Measurements from ENCODE around the gene TST. TPM values are rescaled to one million over a fixed set of nuclear protein-coding genes. Genes with fewer than 3 reads are reported as not detected.

The TST gene
- total and polyA plus RNA-seq, 4 donors: 30.2 to 107 (median 56.7) TPM

- TF ChIP-seq CTCF (IDR thresholded peaks at IDR 0.05; ENCODE audit: control extremely low read depth, extremely low read depth): no peak
- Histone ChIP-seq H3K27ac (ENCODE audit: low read depth in 1 of 2, low read length in 1 of 2) (no peak overlapping the region), H3K4me1 (ENCODE audit: control insufficient read depth in 5 of 5, insufficient read depth in 5 of 5, low read length in 5 of 5) (peaks cover 0 to 35% (median 18%) of the 10 kb centered on the region in 5 donors), H3K9me3 (ENCODE audit: control insufficient read depth in 4 of 4, insufficient read depth in 3 of 4, low read length in 3 of 4) (no peaks in the 10 kb centered on the region), H3K4me3 (no peak overlapping the region), H3K9ac (ENCODE audit: insufficient read depth in 1 of 2, low read length in 2 of 2) (no peak overlapping the region), H3K36me3 (ENCODE audit: control insufficient read depth in 4 of 4, insufficient read depth in 4 of 4, low read length in 4 of 4) (peaks cover 0 to 10% (median 0%) of the 10 kb centered on the region in 4 donors), H3K27me3 (ENCODE audit: control insufficient read depth in 3 of 3, insufficient read depth in 3 of 3, low read length in 2 of 3) (no peaks in the 10 kb centered on the region)
- DNase-seq (no peak), ATAC-seq (ENCODE audit: insufficient read depth, low FRiP score) (no peak)
- 87 to 92% methylated on average over 10 of the region's 10 CpGs for WGBS, 2 donors
Observed at GRCh38 chr22:37017356-37017755, 1.9 kb downstream of the TST start.

- H3K9me3 ChIP-seq (ENCODE audit: control insufficient read depth in 4 of 4, insufficient read depth in 3 of 4, low read length in 3 of 4): no peaks in the 10 kb centered on the region
- H3K4me3 ChIP-seq: no peak overlapping the region
- 89 to 94% methylated on average over 14 of the region's 14 CpGs for WGBS, 2 donors
- H3K27ac ChIP-seq (ENCODE audit: low read depth in 1 of 2, low read length in 1 of 2): no peak overlapping the region
- H3K27me3 ChIP-seq (ENCODE audit: control insufficient read depth in 3 of 3, insufficient read depth in 3 of 3, low read length in 2 of 3): no peaks in the 10 kb centered on the region
- DNase-seq: peak in 2 of 3 donors; percentile 14 to 46
- ATAC-seq (ENCODE audit: insufficient read depth, low FRiP score): no peak
- no peak overlapping the region for H3K9ac ChIP-seq (ENCODE audit: insufficient read depth in 1 of 2, low read length in 2 of 2)
- no peak for TF ChIP-seq CTCF (IDR thresholded peaks at IDR 0.05; ENCODE audit: control extremely low read depth, extremely low read depth)
- peaks cover 0 to 10% (median 0%) of the 10 kb centered on the region in 4 donors for H3K36me3 ChIP-seq (ENCODE audit: control insufficient read depth in 4 of 4, insufficient read depth in 4 of 4, low read length in 4 of 4)
- peaks cover 0 to 33% (median 18%) of the 10 kb centered on the region in 5 donors for H3K4me1 ChIP-seq (ENCODE audit: control insufficient read depth in 5 of 5, insufficient read depth in 5 of 5, low read length in 5 of 5)
Observed at GRCh38 chr22:37016134-37016910, 2.9 kb downstream of the TST start.

- Histone ChIP-seq H3K27ac (ENCODE audit: low read depth in 1 of 2, low read length in 1 of 2) (no peak overlapping the region), H3K36me3 (ENCODE audit: control insufficient read depth in 4 of 4, insufficient read depth in 4 of 4, low read length in 4 of 4) (peaks cover 0 to 10% (median 0%) of the 10 kb centered on the region in 4 donors)
Observed at GRCh38 chr22:37015587-37015878, 3.7 kb downstream of the TST start.

More at GRCh38 chr22:37015587-37015878, 3.7 kb downstream of the TST start:
- Histone ChIP-seq H3K27me3 (ENCODE audit: control insufficient read depth in 3 of 3, insufficient read depth in 3 of 3, low read length in 2 of 3) (no peaks in the 10 kb centered on the region), H3K4me3 (no peak overlapping the region), H3K9ac (ENCODE audit: insufficient read depth in 1 of 2, low read length in 2 of 2) (no peak overlapping the region), H3K9me3 (ENCODE audit: control insufficient read depth in 4 of 4, insufficient read depth in 3 of 4, low read length in 3 of 4) (no peaks in the 10 kb centered on the region), H3K4me1 (ENCODE audit: control insufficient read depth in 5 of 5, insufficient read depth in 5 of 5, low read length in 5 of 5) (peaks cover 0 to 30% (median 18%) of the 10 kb centered on the region in 5 donors)
- ATAC-seq (ENCODE audit: insufficient read depth, low FRiP score): no peak
- no peak for DNase-seq
- no peak for TF ChIP-seq CTCF (IDR thresholded peaks at IDR 0.05; ENCODE audit: control extremely low read depth, extremely low read depth)
- WGBS, 2 donors: 81 to 86% methylated on average over 4 of the region's 4 CpGs

Measured in lung (tissue), 12 donors.